Neural cell (in vitro differentiated cells): Measurements from ENCODE around the gene PAQR5. TPM values are rescaled to one million over a fixed set of nuclear protein-coding genes. Genes with fewer than 3 reads are reported as not detected.

Experiments used
- H2AFZ ChIP-seq: fragments of 200-600, 300-800 bp; sonication (generic), shearing (Covaris generic); 2 replicates; pipeline ENCODE4 v1.6.0; 2014; ENCODE audit warnings: low read depth, mild to moderate bottlenecking, antibody characterized with exemption, low read length, moderate library complexity
- H3F3A ChIP-seq: fragments of 200-600 bp; shearing (Covaris generic); 2 replicates; pipeline ENCODE4 v1.6.1; 2016; ENCODE audit warnings: mild to moderate bottlenecking, moderate library complexity, mixed read lengths, antibody characterized with exemption, low read length; ENCODE audit not compliant: insufficient read depth, poor library complexity, severe bottlenecking
- H3K27ac ChIP-seq: fragments of 200-600, 300-800 bp; sonication (generic), shearing (Covaris generic); 2 replicates; pipeline ENCODE4 v1.5.1; 2014; ENCODE audit warnings: mild to moderate bottlenecking, low read length, moderate library complexity
- H3K27me3 ChIP-seq: fragments of 300-800, 200-600 bp; sonication (generic), shearing (Covaris generic); 2 replicates; pipeline ENCODE4 v1.6.0; 2014; ENCODE audit warnings: mild to moderate bottlenecking, low read depth, low read length, moderate library complexity; ENCODE audit not compliant: insufficient read depth
- H3K36me3 ChIP-seq: fragments of 300-800, 200-600 bp; sonication (generic), shearing (Covaris generic); 2 replicates; pipeline ENCODE4 v1.5.1; 2014; ENCODE audit warnings: mild to moderate bottlenecking, antibody characterized with exemption, low read length, moderate library complexity; ENCODE audit not compliant: insufficient read depth
- H3K4me2 ChIP-seq: fragments of 300-800, 200-600 bp; sonication (generic), shearing (Covaris generic); 2 replicates; pipeline ENCODE4 v1.6.0; 2014; ENCODE audit warnings: mild to moderate bottlenecking, low read length
- H3K4me3 ChIP-seq: fragments of 300-800, 200-600 bp; sonication (generic), shearing (Covaris generic); 2 replicates; pipeline ENCODE4 v1.5.1; 2014; ENCODE audit warnings: mild to moderate bottlenecking, low read length, moderate library complexity
- H3K79me2 ChIP-seq: fragments of 200-600 bp; shearing (Covaris generic); replicated peaks from 2 replicates; pipeline ENCODE4 v1.6.0; 2014; ENCODE audit warnings: mild to moderate bottlenecking, low read length, moderate library complexity; ENCODE audit not compliant: insufficient read depth
- H3K9ac ChIP-seq: fragments of 300-800, 200-600 bp; sonication (generic), shearing (Covaris generic); 2 replicates; pipeline ENCODE4 v1.6.1; 2016; ENCODE audit warnings: mild to moderate bottlenecking, low read length, mixed read lengths
- H3K9me2 ChIP-seq: fragments of 200-600 bp; shearing (Covaris generic); 2 replicates; pipeline ENCODE4 v1.6.1; 2016; ENCODE audit warnings: mild to moderate bottlenecking, low read length, mixed read lengths; ENCODE audit not compliant: insufficient read depth
- H3K9me3 ChIP-seq: fragments of 200-600, 300-800 bp; sonication (generic), shearing (Covaris generic); 2 replicates; pipeline ENCODE4 v1.6.1; 2016; ENCODE audit warnings: mild to moderate bottlenecking, mixed run types, low read length, moderate library complexity, mixed read lengths
- H4K20me1 ChIP-seq: fragments of 200-600 bp; shearing (Covaris generic); 2 replicates; pipeline ENCODE4 v1.6.1; 2016; ENCODE audit warnings: mild to moderate bottlenecking, mixed run types; ENCODE audit not compliant: insufficient read depth
- CTCF ChIP-seq: fragments of 450-650 bp; IDR thresholded peaks from 2 replicates; pipeline ENCODE4 v1.5.1; 2014; ENCODE audit warnings: antibody characterized with exemption, mild to moderate bottlenecking, moderate library complexity; ENCODE audit not compliant: poor library complexity, severe bottlenecking
- EP300 ChIP-seq: fragments of 450-650 bp; conservative IDR thresholded peaks from 2 replicates; pipeline ENCODE4 v1.6.1; 2014; ENCODE audit warnings: antibody characterized with exemption, mild to moderate bottlenecking, moderate library complexity; ENCODE audit not compliant: poor library complexity, severe bottlenecking
- EZH2 ChIP-seq: fragments of 200-600, 300-800 bp; shearing (Covaris generic), sonication (generic); IDR thresholded peaks from 2 replicates; pipeline ENCODE4 v1.6.1; 2014; ENCODE audit warnings: antibody characterized with exemption, low read length, borderline replicate concordance, mild to moderate bottlenecking; ENCODE audit not compliant: insufficient read depth, poor library complexity, severe bottlenecking
- MXI1 ChIP-seq: fragments of 450-650 bp; conservative IDR thresholded peaks from 2 replicates; pipeline ENCODE4 v1.6.1; 2014; ENCODE audit warnings: antibody characterized with exemption, mild to moderate bottlenecking; ENCODE audit not compliant: poor library complexity, severe bottlenecking
- POLR2AphosphoS5 ChIP-seq: IDR thresholded peaks from 2 replicates; pipeline ENCODE4 v1.6.1; 2012
- RAD21 ChIP-seq: fragments of 450-650 bp; conservative IDR thresholded peaks from 2 replicates; pipeline ENCODE4 v1.6.1; 2014; ENCODE audit warnings: antibody characterized with exemption, mild to moderate bottlenecking, moderate library complexity
- REST ChIP-seq: IDR thresholded peaks from 2 replicates; pipeline ENCODE4 v1.6.1; 2012; ENCODE audit warnings: borderline replicate concordance
- SMC3 ChIP-seq: fragments of 450-650 bp; conservative IDR thresholded peaks from 2 replicates; pipeline ENCODE4 v1.6.1; 2014; ENCODE audit warnings: antibody characterized with exemption, mild to moderate bottlenecking, moderate library complexity; ENCODE audit not compliant: poor library complexity
- TAF1 ChIP-seq: IDR thresholded peaks from 2 replicates; pipeline ENCODE4 v1.6.1; 2012; ENCODE audit warnings: low read depth
- polyA plus RNA-seq: library from polyadenylated mRNA; depleted of rRNA; stranded (reverse); fragments of >200 nt; gene quantifications from 2 replicates; pipeline ENCODE4 v1.2.3, GENCODE V29; 2014

The PAQR5 gene
- polyA plus RNA-seq, 1 donor from 2014 or later = not detected

DNA sequence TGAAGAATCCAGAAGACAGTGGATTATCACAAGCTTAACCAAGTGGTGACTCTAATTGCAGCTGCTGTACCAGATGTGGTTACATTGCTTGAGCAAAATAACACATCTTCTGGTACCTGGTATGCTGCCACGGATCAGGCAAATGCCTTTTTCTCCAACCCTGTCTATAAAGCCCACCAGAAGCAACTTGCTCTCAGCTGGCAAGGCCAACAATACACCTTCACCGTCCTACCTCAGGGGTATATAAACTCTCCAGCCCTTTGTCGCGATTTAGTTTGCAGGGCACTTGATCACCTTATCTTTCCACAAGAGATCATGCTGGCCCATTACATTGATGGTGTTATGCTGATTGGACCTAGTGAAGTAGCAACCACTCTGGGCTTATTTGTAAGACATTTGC, 52.6 kb downstream of the PAQR5 start:
- H3K27ac ChIP-seq = no peak overlapping the region
- H3K36me3 ChIP-seq = no peaks in the 10 kb centered on the region
- H3K4me3 ChIP-seq = no peak overlapping the region
- H3K9ac ChIP-seq = no peak overlapping the region
- no peaks in the 10 kb centered on the region for H3K79me2 ChIP-seq
- H3F3A ChIP-seq = no peaks in the 10 kb centered on the region
- no peak overlapping the region for H3K4me2 ChIP-seq
- no peaks in the 10 kb centered on the region for H3K9me3 ChIP-seq
- H3K27me3 ChIP-seq = no peaks in the 10 kb centered on the region
- TF ChIP-seq TAF1 = no peak
- TF ChIP-seq POLR2AphosphoS5 = no peak
- TF ChIP-seq MXI1 = no peak
- TF ChIP-seq REST = no peak
- TF ChIP-seq EP300 = no peak
- TF ChIP-seq CTCF = no peak
- no peak for TF ChIP-seq RAD21
- TF ChIP-seq SMC3 = no peak
- no peak for TF ChIP-seq EZH2
- H2AFZ ChIP-seq = no peak overlapping the region
- no peaks in the 10 kb centered on the region for H3K9me2 ChIP-seq
- H4K20me1 ChIP-seq = no peaks in the 10 kb centered on the region

- no peak overlapping the region for H3K9ac ChIP-seq
- no peaks in the 10 kb centered on the region for H3K9me3 ChIP-seq
- no peaks in the 10 kb centered on the region for H3K9me2 ChIP-seq
- no peak overlapping the region for H2AFZ ChIP-seq
- no peaks in the 10 kb centered on the region for H3K36me3 ChIP-seq
- H3K27ac ChIP-seq = no peak overlapping the region
- no peaks in the 10 kb centered on the region for H3F3A ChIP-seq
- no peak overlapping the region for H3K4me2 ChIP-seq
- no peak for TF ChIP-seq EP300
- no peaks in the 10 kb centered on the region for H3K79me2 ChIP-seq
- H3K27me3 ChIP-seq = no peaks in the 10 kb centered on the region
- no peaks in the 10 kb centered on the region for H4K20me1 ChIP-seq
- H3K4me3 ChIP-seq = no peak overlapping the region
Observed at GRCh38 chr15:69351884-69352283, 53.2 kb downstream of the PAQR5 start.
